GM04504 (cell line): ENCODE results near the gene LPCAT2.
"Not testable (repeated sequence)": the region's sequence is repeated elsewhere in the genome, so short reads cannot be mapped to it uniquely, and the experiment has no call there.

Source experiments
- DNase-seq: peaks from one replicate; pipeline ENCODE4 v3.0.0-alpha.2; 2012; ENCODE audit warnings: low read depth

LPCAT2 gene

GRCh38 chr16:55613613-55614335 is 104.9 kb downstream of the LPCAT2 start:
- no peak for DNase-seq

- DNase-seq = no peak
Measured at GRCh38 chr16:55615071-55615470, 106.2 kb downstream of the LPCAT2 start.

GRCh38 chr16:55615670-55616069 is 106.8 kb downstream of the LPCAT2 start:
- DNase-seq = not testable (repeated sequence)

- no peak for DNase-seq
Measured at GRCh38 chr16:55621771-55622170, 112.9 kb downstream of the LPCAT2 start.

- no peak for DNase-seq
Measured at GRCh38 chr16:55622272-55622671, 113.4 kb downstream of the LPCAT2 start.

- DNase-seq = no peak
Measured at GRCh38 chr16:55622930-55623561, 114.2 kb downstream of the LPCAT2 start.

- no peak for DNase-seq
Measured at GRCh38 chr16:55623640-55624039, 114.8 kb downstream of the LPCAT2 start.

- DNase-seq = no peak
Measured at GRCh38 chr16:55624696-55625095, 115.8 kb downstream of the LPCAT2 start.

GRCh38 chr16:55625843-55626242 is 117.0 kb downstream of the LPCAT2 start:
- no peak for DNase-seq

- DNase-seq = no peak
Measured at GRCh38 chr16:55628306-55628968, 119.6 kb downstream of the LPCAT2 start.

GRCh38 chr16:55630774-55631173 is 121.9 kb downstream of the LPCAT2 start:
- DNase-seq = no peak

- DNase-seq = no peak
Measured at GRCh38 chr16:55632259-55632658, 123.4 kb downstream of the LPCAT2 start.

- DNase-seq = no peak
Measured at GRCh38 chr16:55634193-55634592, 125.3 kb downstream of the LPCAT2 start.
